GM21381 (cell line): ENCODE measurements around the gene PEX5L.
"Not testable (repeated sequence)": the region's sequence is repeated elsewhere in the genome, so short reads cannot be mapped to it uniquely, and the experiment has no call there.

Source experiments
- ATAC-seq: cut with Tn5 transposase; IDR thresholded peaks from one replicate; pipeline ENCODE4 v1.9.1; 2021; ENCODE audit warnings: mild to moderate bottlenecking, moderate library complexity; ENCODE audit not compliant: unreplicated experiment

Gene PEX5L

GRCh38 chr3:179794355-179794754, 242.4 kb downstream of the PEX5L start:
- ATAC-seq = no peak

- ATAC-seq = no peak
Observed at GRCh38 chr3:179791793-179792192, 244.9 kb downstream of the PEX5L start.

- no peak for ATAC-seq
Observed at GRCh38 chr3:179788996-179789395, 247.7 kb downstream of the PEX5L start.

DNA sequence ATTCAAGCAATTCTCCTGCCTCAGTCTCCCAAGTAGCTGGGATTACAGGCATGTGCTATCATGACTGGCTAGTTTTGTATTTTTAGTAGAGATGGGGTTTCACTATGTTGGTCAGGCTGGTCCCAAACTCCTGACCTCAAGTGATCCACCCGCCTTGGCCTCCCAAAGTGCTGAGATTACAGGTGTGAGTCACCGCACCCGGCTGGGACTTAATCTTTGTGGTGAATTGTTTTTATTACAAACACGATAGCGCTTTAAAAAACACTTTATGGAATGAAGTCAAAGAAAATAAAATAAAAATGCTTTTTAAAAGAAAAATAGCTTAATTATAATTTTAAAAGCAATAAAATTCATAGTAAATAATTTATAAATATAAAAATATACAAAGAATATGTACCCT, 253.9 kb downstream of the PEX5L start:
- ATAC-seq = not testable (repeated sequence)

- ATAC-seq = no peak
Observed at GRCh38 chr3:179775416-179776122, 261.2 kb downstream of the PEX5L start.

- no peak for ATAC-seq
Observed at GRCh38 chr3:179772297-179772696, 264.4 kb downstream of the PEX5L start.

- ATAC-seq = no peak
Observed at GRCh38 chr3:179771797-179772196, 264.9 kb downstream of the PEX5L start.

GRCh38 chr3:179769411-179770247, 267.1 kb downstream of the PEX5L start:
- ATAC-seq = no peak

- no peak for ATAC-seq
Observed at GRCh38 chr3:179768080-179768479, 268.7 kb downstream of the PEX5L start.

DNA sequence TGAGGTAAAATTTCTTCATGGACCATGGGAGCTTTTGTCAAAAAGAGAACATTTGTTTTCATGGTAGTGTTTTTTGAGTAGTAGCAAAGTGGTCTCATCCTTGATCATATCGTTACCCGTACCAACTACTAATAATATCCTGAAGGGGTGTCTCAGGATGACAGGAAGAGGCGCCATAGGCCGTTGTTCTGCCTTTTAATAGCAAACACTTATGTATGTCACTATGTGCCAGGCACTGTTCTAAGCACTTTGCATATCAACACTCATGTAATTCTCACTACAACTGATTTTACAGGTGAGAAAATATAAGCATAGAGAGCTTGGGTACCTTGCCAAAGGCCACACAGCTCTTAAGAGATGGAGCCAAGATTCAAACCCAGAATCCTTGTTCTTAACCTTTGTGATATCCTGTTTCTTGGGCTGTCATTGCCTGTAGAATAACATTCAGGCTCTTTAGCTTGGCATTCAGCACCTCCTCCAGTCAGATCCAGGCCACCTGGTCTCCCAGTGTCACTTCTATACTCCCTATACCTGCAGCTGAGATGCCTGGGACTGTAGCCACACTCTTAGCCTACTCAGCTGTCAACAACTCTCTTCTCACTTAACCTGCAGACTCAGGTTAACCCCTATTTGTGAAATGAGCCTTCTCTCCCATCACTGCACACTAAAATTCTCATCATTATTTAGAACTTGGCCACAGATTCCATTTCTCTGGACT, 270.2 kb downstream of the PEX5L start:
- no peak for ATAC-seq

DNA sequence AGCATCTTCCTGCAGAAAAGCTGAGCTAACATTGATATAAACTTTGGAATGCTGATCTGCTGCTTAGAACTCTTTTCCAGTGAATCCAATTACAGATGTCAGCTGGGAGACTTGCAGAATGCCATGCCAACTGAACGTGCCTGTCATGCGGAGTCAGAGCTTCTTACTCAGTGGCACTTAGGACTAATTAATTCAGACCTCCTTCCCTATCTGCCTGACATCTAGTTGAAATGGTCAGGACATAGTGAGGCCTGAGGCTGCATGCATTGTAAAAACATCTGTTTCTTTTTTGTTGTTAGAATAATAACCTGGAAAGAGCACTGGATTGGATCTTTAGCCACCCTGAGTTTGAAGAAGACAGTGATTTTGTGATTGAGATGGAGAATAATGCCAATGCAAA, 271.3 kb downstream of the PEX5L start:
- ATAC-seq = no peak

- no peak for ATAC-seq
Observed at GRCh38 chr3:179760944-179761343, 275.8 kb downstream of the PEX5L start.

DNA sequence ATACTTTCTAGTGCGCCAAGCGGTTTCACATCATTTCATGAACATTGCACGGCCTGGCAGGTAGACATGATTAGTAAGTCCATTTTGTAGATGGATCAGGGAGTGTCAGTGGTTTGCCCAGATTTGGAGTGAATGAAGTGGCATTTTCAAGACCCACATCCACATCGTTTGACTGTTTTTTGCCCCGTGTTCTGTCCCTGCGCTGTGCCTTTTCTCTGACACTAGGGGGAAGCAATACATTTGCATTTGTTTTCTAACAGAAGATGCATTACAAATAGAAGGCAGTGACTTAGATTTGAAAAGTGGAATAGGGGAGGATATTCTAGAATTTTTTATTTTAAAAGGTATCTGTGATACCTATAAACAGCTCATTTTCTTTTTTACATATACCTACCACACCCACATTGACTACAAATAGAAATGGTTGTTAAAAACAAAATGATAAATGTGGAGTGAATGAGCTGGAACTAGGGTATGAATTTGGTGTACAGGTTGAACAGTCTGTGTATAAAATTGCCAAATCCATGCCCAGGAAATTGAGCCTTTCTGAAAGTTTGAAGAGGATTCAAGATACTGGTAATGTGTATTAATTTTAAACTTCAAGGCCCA, 285.9 kb downstream of the PEX5L start:
- no peak for ATAC-seq

DNA sequence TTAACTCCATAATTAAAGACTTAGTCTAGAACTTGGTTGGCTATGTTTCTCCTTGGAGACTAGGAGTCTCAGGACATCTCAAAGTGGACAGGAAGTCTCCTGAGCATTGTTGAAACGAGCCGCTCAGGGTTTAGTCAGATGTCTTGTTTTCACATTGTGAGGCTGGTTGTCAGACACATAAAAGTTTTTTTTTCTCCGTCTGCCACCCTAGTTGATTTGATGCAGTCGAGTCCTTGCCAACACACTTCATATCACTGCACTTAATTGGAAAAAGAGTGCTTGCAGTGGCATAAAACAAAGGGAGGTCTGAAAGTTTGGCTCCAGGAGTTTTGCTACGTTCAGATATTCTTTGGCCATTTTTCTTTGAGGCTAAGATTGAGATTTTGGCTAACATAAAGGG, 291.0 kb downstream of the PEX5L start:
- ATAC-seq = no peak

GRCh38 chr3:179745079-179745478, 291.7 kb downstream of the PEX5L start:
- ATAC-seq = no peak
